ENCODE results near the gene CIAO2A.
"Not testable (repeated sequence)": the region's sequence is repeated elsewhere in the genome, so short reads cannot be mapped to it uniquely, and the experiment has no call there.

Gene CIAO2A

DNA sequence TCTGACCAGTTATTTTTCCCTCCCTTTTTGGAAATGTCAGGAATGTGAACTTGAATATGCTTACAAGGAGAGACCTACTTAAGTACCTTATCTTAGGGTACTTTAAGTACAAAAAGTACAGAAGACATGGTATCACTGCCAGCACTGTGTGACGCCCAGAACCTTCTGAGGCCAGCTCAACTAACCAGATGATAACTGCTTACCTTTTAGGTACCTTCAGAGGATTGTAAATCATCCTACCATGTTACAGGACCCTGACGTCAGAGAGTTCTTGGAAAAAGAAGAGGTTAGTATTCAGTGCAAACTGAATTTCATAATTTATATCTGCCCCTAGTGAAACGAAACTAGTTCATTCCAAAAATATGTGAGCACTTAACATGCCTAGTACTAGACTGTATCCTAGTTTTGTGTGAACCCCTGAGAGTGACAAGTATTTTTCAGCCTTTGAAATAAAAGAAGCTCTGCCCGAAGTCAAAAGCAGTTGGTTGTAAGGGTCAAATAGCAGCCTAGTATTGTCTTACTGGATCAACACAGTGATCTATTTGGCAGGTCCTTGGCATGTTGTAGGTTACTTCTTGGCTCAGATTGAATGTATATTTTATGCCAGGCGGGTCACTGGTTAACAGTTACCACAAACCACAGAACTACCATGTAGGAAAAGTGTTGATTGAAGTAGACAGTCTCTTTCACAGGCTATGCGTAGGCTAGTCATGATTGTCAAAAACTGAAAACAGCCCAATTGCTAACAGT, 34.1 kb upstream of the CIAO2A start:
- DNase-seq: no peak
- no peak overlapping the region for H3K27ac ChIP-seq
- TF ChIP-seq, protein P1, sequence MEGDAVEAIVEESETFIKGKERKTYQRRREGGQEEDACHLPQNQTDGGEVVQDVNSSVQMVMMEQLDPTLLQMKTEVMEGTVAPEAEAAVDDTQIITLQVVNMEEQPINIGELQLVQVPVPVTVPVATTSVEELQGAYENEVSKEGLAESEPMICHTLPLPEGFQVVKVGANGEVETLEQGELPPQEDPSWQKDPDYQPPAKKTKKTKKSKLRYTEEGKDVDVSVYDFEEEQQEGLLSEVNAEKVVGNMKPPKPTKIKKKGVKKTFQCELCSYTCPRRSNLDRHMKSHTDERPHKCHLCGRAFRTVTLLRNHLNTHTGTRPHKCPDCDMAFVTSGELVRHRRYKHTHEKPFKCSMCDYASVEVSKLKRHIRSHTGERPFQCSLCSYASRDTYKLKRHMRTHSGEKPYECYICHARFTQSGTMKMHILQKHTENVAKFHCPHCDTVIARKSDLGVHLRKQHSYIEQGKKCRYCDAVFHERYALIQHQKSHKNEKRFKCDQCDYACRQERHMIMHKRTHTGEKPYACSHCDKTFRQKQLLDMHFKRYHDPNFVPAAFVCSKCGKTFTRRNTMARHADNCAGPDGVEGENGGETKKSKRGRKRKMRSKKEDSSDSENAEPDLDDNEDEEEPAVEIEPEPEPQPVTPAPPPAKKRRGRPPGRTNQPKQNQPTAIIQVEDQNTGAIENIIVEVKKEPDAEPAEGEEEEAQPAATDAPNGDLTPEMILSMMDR (IDR thresholded peaks at IDR 0.05; ENCODE audit: low read depth, low read length, missing control alignments): no peak
- H3K27me3 ChIP-seq (replicated peaks): no peaks in the 10 kb centered on the region
- in situ Hi-C loops (cut with HindIII; ENCODE audit: low pct_ligation_motif_present, low sequenced_read_pairs): no loop called here
- H3K4me3 ChIP-seq (ENCODE audit: low read depth, low read length): no peak overlapping the region
- H3K36me3 ChIP-seq (replicated peaks): peaks cover 78% of the 10 kb centered on the region

DNA sequence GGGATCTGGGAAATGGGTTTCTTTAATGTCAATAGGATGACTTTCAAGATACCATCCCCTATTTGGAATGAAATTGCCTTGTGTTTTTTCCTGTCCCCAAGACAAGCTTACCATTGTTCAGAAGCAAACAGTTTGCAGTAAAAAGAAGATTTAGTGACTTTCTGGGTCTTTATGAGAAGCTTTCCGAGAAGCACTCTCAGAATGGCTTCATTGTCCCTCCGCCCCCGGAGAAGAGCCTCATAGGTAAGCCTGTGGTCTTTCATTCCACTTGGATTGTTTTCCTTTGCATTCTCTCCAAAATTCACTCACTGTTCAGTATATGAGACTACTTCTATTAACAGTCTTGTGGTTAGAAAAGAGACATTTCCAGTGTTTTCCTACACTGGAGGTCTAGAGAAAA, 32.3 kb upstream of the CIAO2A start:
- H3K27ac ChIP-seq: no peak overlapping the region
- H3K27me3 ChIP-seq (replicated peaks): no peaks in the 10 kb centered on the region
- DNase-seq: no peak
- TF ChIP-seq, protein P1 (IDR thresholded peaks at IDR 0.05; ENCODE audit: low read depth, low read length, missing control alignments): no peak
- H3K36me3 ChIP-seq (replicated peaks): peaks cover 71% of the 10 kb centered on the region
- H3K4me3 ChIP-seq (ENCODE audit: low read depth, low read length): no peak overlapping the region
- in situ Hi-C loops (cut with HindIII; ENCODE audit: low pct_ligation_motif_present, low sequenced_read_pairs): no loop called here

DNA sequence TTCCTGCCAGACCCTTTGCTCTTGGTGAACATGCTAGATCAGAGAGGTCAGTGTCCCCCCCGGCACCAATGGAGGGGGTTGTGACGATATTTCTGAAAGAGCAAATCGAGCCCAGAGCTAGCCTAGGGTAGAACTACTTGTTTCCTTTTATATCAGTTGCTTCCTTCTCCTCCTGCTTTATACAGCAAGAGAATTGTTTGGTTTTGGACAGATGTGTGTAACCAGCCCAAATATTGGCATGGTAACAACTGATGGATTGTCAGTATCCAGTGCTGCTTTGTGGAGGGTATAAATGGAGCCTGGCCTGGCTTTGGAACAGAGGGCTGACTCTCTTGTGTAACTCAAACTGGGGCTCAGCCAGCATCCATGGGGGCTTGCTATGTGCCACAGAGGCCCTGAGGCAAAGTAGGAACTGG, 29.3 kb upstream of the CIAO2A start:
- Histone ChIP-seq H3K36me3 (replicated peaks) (peaks cover 66% of the 10 kb centered on the region), H3K27ac (no peak overlapping the region), H3K4me3 (ENCODE audit: low read depth, low read length) (no peak overlapping the region), H3K27me3 (replicated peaks) (no peaks in the 10 kb centered on the region)
- in situ Hi-C loops (cut with HindIII; ENCODE audit: low pct_ligation_motif_present, low sequenced_read_pairs): no loop called here
- TF ChIP-seq, protein P1 (IDR thresholded peaks at IDR 0.05; ENCODE audit: low read depth, low read length, missing control alignments): no peak
- no peak for DNase-seq

DNA sequence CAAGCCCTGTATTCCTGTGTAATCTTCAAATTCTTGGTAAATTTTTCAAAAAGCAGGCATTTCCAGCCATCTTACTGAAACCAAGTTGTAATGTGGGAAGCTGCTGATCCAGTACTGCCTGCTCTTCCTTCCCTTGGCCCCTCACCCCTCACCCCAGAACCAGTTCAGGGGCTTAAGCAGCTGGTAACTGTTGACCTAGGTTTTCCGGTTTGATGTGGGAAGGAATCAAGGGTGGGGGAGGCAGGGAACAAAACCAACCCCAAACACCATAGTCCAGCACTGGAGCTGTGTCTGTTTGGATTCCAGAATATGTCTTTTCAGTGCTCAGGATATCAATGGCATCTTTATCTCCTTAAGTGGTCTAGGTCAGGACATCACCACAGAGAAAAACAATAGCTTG, 28.8 kb upstream of the CIAO2A start:
- Histone ChIP-seq H3K27me3 (replicated peaks) (no peaks in the 10 kb centered on the region), H3K27ac (no peak overlapping the region), H3K36me3 (replicated peaks) (peaks cover 66% of the 10 kb centered on the region), H3K4me3 (ENCODE audit: low read depth, low read length) (no peak overlapping the region)
- no peak for DNase-seq
- TF ChIP-seq, protein P1 (IDR thresholded peaks at IDR 0.05; ENCODE audit: low read depth, low read length, missing control alignments): no peak
- in situ Hi-C loops (cut with HindIII; ENCODE audit: low pct_ligation_motif_present, low sequenced_read_pairs): no loop called here

DNA sequence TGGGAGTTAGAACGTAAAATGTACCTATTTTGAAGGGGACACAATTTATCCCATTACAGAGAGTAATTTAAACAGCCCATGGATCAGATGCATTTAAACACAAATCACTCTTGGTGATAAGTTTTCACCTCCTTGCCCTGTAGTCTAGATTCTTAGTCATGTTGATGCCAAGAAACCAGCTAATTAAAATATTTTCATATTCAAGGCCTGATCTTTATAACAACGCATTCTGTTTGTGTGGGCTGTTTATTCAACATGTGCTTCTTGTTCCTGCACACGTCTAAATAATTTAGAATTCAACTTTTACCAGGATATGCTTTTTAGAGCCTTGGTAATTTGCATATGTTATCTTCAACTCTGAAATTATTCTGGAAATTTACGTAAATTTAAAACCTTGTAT, 28.0 kb upstream of the CIAO2A start:
- TF ChIP-seq, protein P1 (IDR thresholded peaks at IDR 0.05; ENCODE audit: low read depth, low read length, missing control alignments): no peak
- H3K36me3 ChIP-seq (replicated peaks): peaks cover 58% of the 10 kb centered on the region
- in situ Hi-C loops (cut with HindIII; ENCODE audit: low pct_ligation_motif_present, low sequenced_read_pairs): no loop called here
- no peak overlapping the region for H3K27ac ChIP-seq
- H3K27me3 ChIP-seq (replicated peaks): no peaks in the 10 kb centered on the region
- DNase-seq: no peak
- no peak overlapping the region for H3K4me3 ChIP-seq (ENCODE audit: low read depth, low read length)

DNA sequence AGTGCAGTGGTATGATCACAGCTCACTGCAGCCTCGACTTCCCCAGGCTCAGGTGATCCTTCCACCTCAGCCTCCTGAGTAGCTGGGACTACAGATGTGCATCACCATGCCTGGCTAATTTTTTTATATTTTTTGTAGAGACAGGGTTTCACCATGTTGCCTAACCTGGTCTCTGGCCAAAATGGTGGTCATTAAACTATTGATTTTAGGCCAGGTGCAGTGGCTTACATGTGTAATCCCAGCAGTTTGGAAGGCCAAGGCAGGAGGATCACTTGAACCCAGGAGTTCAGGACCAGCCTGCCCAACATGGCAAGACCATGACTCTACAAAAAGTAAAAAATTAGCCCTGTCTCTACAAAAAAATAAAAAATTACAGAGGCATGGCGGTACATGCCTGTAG, 26.7 kb upstream of the CIAO2A start:
- H3K4me3 ChIP-seq (ENCODE audit: low read depth, low read length); in situ Hi-C loops (cut with HindIII; ENCODE audit: low pct_ligation_motif_present, low sequenced_read_pairs); DNase-seq; H3K27me3 ChIP-seq (replicated peaks); H3K27ac ChIP-seq: not testable (repeated sequence)
- peaks cover 55% of the 10 kb centered on the region for H3K36me3 ChIP-seq (replicated peaks)
